ENCODE data around the gene CLMP.

The CLMP gene

DNA sequence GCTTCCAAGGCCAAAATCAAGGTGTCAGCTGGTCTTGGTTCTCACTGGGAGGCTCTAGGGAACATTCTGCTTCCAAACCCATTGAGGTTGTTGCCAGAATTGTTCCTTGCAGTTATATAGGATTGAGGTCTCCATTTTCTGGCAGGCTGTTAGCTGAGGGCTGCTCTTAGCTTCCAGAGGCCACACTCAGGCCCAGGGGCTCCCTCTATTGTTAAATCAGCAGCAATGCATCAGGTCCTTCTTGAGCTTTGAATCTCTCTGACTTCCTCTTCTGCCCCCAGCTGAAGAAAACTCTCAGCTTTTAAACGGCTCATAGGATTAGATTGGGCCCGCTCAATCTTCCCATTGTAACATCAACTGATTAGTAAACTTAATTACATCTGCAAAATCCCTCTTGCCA, 174.1 kb downstream of the CLMP start:
- in situ Hi-C loops (cut with MboI; ENCODE audit: low sequenced_read_pairs) = loop anchor here (10.0 to 25.0 kb wide), 2 partner anchors 156 to 384 kb away; no protein-coding TSS in a partner anchor

All from HL-60/S4 treated with retinoic acid at 250 ng/mL for 4 days and 3 days (cell line).